Measurements from ENCODE around the gene CNTN4.
"Not testable (repeated sequence)": the region's sequence is repeated elsewhere in the genome, so short reads cannot be mapped to it uniquely, and the experiment has no call there.

The CNTN4 gene

DNA sequence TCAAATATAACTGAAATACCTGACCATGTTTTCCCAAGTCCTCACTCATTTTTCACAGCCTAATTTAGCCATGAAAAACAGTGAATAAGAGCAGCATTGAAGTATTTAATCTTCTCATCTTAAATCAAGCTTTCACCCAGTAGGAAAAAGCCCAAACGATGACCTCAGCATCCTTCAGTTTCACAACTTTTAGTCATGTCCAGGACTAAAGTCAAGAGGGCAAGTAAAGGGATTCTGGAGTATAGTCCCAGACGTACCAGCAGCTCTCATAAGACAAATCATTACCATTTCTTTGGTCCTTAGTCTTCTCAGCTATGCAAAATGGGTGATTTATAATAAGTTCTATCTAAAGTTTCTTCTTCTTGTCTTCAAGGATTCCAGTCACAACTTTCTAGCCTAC lies 774.2 kb downstream of the CNTN4 start:
- no peak for DNase-seq

GRCh38 chr3:2873986-2874385 lies 775.3 kb downstream of the CNTN4 start:
- no peak for DNase-seq

- DNase-seq, result no peak
These were observed 777.0 kb downstream of the CNTN4 start for GRCh38 chr3:2875699-2876098.

- DNase-seq, result no peak
These were observed 777.7 kb downstream of the CNTN4 start for GRCh38 chr3:2876362-2876761.

GRCh38 chr3:2879023-2879422 lies 780.4 kb downstream of the CNTN4 start:
- DNase-seq, result no peak

- DNase-seq, result no peak
These were observed 780.9 kb downstream of the CNTN4 start for GRCh38 chr3:2879587-2879986.

- no peak for DNase-seq
These were observed 781.6 kb downstream of the CNTN4 start for GRCh38 chr3:2880218-2880756.

DNA sequence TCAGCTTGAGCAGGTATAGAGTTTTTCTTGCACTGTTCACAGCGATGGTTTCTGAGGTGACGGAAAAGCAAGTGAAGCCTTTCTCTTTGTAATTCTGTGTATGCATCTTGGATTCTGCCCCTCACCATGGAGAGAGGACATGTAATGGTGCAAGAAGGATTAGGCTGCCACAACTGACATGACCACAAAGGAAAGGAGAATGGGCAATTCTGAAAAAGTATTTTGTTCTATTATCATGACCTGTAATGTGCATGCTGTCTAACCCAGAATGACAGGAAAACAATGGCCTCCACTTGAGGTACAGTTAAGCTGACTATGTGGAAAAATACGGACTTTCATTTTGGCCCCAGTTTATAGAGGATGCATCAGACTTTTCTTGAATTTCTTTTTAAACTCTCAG lies 784.6 kb downstream of the CNTN4 start:
- no peak for DNase-seq

- no peak for DNase-seq
These were observed 789.9 kb downstream of the CNTN4 start for GRCh38 chr3:2888592-2888991.

- no peak for DNase-seq
These were observed 791.1 kb downstream of the CNTN4 start for GRCh38 chr3:2889736-2890135.

DNA sequence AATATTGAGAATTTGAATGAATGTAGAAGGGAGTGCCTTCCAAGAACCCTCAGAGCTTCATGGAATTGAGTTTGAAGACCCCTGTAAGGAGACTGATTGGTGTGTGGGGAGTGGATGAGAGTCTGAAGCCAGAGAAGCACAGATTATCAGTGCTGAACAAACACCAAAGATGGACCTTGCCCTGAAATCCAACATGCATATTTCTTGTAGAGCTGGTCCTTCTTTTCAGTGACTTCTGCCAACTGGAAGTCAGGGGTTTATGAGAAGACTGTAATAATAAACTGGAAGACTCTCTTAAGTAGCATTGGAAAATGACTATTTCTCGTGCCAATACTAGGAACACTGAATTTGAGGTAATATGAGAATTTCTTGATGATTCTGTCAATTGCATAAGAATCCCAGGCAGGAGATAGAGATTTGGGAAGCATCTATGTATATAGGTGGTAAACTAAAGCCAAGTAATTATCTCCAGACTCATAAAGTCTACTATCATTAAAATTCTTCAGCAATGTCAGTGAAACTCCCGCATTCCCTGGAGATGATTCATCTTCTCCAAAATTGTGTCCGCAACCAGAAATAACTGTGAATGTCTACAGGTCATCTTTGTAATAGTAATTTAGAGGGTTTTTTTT lies 797.8 kb downstream of the CNTN4 start:
- no peak for DNase-seq

- no peak for DNase-seq
These were observed 799.2 kb downstream of the CNTN4 start for GRCh38 chr3:2897821-2898220.

DNA sequence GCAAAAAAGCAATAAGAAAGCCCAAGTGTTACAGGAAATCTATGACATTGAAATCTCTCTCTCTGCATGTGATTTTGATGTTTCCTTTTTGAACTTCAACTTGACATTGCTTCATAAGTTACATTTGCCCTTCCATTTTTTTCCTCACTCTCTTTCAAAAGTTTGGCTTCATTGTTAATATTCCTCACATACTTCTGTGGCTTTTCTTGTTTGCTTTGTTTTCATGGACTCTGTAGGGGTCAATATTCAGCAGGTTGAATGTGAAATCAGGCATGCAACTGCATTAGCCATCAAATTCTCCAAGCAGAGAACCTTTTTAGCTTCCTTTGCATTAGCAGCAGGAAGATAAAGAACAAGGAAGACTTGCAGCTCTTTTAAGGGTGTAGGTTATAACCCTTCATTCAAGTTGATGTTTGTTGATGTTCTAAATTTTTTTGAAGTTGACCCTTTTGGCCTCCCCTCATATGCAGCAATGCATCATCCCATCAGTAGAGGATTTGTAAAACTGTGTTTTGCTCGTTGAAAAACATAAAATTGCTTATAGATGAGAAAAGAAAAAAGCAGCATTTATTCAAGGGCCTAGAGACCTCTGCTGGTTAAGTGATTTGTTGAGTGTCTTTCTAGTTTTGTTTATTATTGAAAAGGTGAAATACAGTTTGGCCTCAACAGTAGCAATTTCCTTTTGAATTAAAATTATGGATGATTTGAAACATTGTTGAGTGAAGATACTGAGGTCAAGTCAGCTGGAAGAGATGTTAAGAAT lies 800.1 kb downstream of the CNTN4 start:
- DNase-seq, result no peak

DNA sequence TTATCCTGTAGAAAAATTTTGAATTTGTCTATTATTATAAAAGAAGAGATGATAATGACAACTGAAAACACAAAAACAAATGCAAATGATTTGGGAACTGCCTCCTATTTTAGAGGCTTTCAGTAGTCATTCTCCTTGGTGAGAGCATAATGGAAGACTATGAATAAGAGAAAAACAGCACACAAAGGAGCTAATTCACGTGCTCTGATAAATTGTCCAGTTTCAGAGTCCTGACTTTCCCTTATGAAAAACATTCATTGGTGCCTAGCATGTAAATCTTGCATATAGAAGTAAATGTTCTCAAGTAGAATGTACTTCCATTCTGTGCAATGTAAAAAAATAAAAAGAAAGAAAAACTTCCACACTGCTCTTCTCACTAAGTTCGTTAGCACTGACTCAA lies 805.4 kb downstream of the CNTN4 start:
- DNase-seq, result no peak

- no peak for DNase-seq
These were observed 810.2 kb downstream of the CNTN4 start for GRCh38 chr3:2908693-2909351.

- no peak for DNase-seq
These were observed 812.3 kb downstream of the CNTN4 start for GRCh38 chr3:2910997-2911396.

- peak; percentile 39 for DNase-seq
These were observed 817.2 kb downstream of the CNTN4 start for GRCh38 chr3:2915826-2916225.

GRCh38 chr3:2916640-2917039 lies 818.0 kb downstream of the CNTN4 start:
- not testable (repeated sequence) for DNase-seq

- no peak for DNase-seq
These were observed 821.4 kb downstream of the CNTN4 start for GRCh38 chr3:2920103-2920502.

DNA sequence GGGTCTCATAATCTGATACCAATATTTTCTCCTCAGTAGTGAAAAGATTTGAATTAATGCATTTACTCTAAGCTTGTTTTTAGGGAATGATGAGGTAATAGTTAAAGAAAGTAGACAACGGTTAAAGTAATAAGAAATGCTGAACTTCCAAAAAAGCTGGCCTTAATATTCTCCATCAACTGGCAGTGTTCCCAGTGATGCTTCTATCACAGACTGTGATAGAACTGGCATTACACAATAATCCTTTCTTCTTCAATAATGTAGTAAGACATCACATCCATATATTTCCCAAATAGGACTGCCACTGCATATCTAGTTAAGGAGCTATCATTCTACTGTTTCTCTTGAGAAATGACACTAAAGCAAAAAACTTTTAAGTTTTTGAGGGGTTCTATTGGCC lies 822.8 kb downstream of the CNTN4 start:
- no peak for DNase-seq

DNA sequence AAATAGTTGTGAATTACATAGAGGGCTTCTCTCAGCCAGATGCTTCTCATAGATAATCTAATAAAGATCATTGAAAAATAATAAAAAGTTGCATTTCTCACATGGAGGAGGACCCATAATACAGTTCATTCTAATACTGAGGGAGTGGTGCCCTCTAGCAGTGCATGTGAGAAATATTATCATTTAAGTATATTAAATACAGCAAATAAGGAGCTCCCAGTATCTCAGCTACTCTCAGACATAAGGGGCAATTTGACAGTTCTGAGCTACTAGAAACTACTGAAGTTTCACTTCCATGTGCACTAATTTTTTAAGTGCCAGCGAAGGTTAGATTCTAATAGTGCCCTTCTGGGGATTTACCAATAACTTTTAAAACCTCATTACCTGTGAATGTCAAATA lies 823.2 kb downstream of the CNTN4 start:
- no peak for DNase-seq

DNA sequence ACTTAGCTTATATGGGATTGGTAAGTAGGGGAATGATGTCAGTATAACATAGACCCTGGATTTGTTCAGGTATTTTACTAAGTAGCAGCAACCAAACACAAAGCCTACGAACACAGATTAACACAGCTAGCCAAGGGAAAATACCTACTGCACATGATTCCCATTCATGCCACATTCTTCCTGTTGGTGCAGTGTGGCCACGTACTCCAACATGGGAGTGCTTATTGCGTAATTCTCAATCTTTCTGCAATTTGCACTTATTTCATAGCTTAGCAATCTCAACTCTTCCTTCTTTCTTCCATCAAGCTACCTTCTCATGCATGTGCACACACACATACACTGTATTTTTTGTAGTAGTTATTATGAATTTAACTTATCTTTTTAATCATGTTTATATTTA lies 824.7 kb downstream of the CNTN4 start:
- DNase-seq, result no peak

GRCh38 chr3:2927259-2927658 lies 828.6 kb downstream of the CNTN4 start:
- DNase-seq, result no peak

DNA sequence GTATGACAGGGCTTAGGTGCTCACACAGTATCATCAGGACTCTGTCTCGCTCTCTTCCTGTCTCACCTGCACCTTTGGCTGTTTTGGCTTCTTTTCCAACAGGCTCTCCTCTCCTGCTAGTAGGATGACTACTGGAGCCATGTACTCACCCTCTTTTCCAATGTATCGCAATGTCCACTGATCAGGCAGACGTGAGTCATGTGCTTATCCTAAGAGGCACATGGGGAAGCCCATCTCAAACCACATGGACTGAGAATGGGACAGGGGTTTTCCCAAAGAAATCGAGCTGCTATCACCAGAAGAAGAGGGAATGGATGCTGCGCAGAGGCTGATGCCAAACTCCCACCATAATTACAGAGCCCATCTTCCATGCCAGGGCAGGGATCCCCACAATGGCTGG lies 830.9 kb downstream of the CNTN4 start:
- DNase-seq, result peak; percentile 4

All from inflammatory macrophage treated with lipopolysaccharide for 4 hours (primary cell).